Stimulated activated naive CD8-positive, alpha-beta T cell treated with anti-CD3 and anti-CD28 coated beads, Interleukin-15, Interleukin-2, amounts not matched to agents 100 ng/mL and 50 ng/mL, for 24 hours (primary cell): ENCODE measurements around the gene INTS7.

ENCODE experiments used
- H3K27ac Mint-ChIP-seq: one replicate; pipeline ENCODE4 v1.8.0; 2021; ENCODE audit warnings: mild to moderate bottlenecking, mixed read lengths
- H3K27me3 Mint-ChIP-seq: one replicate; pipeline ENCODE4 v1.8.0; 2021; ENCODE audit warnings: mixed read lengths
- H3K36me3 Mint-ChIP-seq: one replicate; pipeline ENCODE4 v1.8.0; 2021; ENCODE audit warnings: low read depth, mixed read lengths
- H3K4me1 Mint-ChIP-seq: one replicate; pipeline ENCODE4 v1.8.0; 2021; ENCODE audit warnings: low read depth, mixed read lengths
- H3K4me3 Mint-ChIP-seq: one replicate; pipeline ENCODE4 v1.8.0; 2021; ENCODE audit warnings: mild to moderate bottlenecking, mixed read lengths
- H3K9me3 Mint-ChIP-seq: one replicate; pipeline ENCODE4 v1.8.0; 2021; ENCODE audit warnings: mixed read lengths

INTS7 gene

DNA sequence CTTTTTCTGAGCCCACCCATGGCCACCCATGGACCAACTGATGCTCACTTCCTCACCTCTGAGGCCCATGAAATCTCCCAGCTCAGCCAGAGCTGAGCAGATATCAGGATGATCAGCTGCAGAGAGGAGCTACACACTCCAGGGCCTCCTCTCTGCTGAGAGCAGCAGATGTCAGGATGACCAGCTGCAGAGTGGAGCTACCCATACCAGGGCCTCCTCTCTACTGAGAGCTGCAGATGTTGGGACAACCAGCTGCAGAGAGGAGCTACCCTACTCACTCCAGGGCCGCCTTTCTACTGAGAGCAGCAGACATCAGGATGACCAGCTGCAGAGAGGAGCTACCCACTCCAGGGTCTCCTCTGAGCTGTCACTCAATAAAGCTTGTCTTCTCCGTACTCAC, 133.4 kb downstream of the INTS7 start:
- no peaks in the 10 kb centered on the region for H3K9me3 Mint-ChIP-seq
- H3K4me1 Mint-ChIP-seq = no peaks in the 10 kb centered on the region
- no peak overlapping the region for H3K27ac Mint-ChIP-seq
- no peak overlapping the region for H3K4me3 Mint-ChIP-seq
- H3K27me3 Mint-ChIP-seq = no peaks in the 10 kb centered on the region
- no peaks in the 10 kb centered on the region for H3K36me3 Mint-ChIP-seq

- H3K9me3 Mint-ChIP-seq = no peaks in the 10 kb centered on the region
- H3K27me3 Mint-ChIP-seq = no peaks in the 10 kb centered on the region
- H3K36me3 Mint-ChIP-seq = no peaks in the 10 kb centered on the region
- H3K4me3 Mint-ChIP-seq = no peak overlapping the region
- no peak overlapping the region for H3K27ac Mint-ChIP-seq
- H3K4me1 Mint-ChIP-seq = no peaks in the 10 kb centered on the region
These were observed 134.9 kb downstream of the INTS7 start for GRCh38 chr1:211900441-211900840.

DNA sequence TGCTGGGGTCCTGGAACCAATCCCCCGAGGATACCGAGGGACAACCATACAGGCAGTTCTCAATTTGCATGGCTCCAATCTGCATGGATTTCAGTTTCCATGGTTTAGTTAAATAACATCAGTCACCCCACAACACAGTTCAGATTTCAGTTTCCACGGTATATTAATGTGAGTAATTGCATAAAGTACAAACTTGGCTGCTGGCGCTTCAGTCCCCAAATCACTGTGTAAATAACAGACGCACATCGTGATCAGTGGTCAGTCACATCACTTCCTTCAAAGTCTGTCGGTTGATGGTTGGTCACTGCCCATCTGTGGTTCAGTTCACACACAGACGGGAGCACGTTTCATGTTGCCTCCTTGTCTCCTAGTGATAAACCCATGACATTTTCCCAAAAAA, 138.4 kb downstream of the INTS7 start:
- H3K9me3 Mint-ChIP-seq = no peaks in the 10 kb centered on the region
- no peaks in the 10 kb centered on the region for H3K36me3 Mint-ChIP-seq
- H3K4me1 Mint-ChIP-seq = no peaks in the 10 kb centered on the region
- no peaks in the 10 kb centered on the region for H3K27me3 Mint-ChIP-seq
- no peak overlapping the region for H3K27ac Mint-ChIP-seq
- H3K4me3 Mint-ChIP-seq = no peak overlapping the region

DNA sequence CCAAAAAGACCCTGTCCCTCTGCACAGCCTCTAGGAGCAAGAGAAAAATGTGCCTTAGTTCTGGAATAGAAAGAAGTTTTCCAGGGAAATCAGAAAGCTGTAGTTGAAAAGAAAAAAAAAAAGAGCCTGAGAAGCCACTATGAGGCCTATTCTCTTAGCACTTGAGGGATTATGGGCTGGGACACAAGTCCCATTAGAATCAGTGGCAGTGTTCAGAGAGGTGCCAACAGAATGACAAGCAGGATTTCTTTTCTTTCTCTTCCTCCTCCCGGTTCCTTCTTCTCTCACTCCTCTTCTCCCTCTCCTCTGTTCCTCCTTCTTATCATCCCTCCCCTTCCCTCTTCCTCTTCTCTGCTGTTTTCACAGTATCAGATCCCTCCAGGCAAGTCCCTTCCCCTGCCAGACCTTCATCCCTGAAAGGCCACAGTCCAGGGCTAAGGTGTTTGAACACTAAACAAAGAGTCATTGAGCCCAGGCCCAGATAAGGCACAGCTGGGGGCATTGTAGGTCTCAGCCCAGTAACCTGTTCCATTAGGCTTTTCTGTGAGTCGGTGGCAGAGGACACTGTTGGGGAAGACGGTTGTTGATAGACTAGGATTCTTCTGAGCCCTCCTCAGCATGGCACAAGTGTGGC, 140.1 kb downstream of the INTS7 start:
- H3K27ac Mint-ChIP-seq = no peak overlapping the region
- no peaks in the 10 kb centered on the region for H3K36me3 Mint-ChIP-seq
- H3K9me3 Mint-ChIP-seq = no peaks in the 10 kb centered on the region
- no peak overlapping the region for H3K4me3 Mint-ChIP-seq
- no peaks in the 10 kb centered on the region for H3K27me3 Mint-ChIP-seq
- no peaks in the 10 kb centered on the region for H3K4me1 Mint-ChIP-seq

DNA sequence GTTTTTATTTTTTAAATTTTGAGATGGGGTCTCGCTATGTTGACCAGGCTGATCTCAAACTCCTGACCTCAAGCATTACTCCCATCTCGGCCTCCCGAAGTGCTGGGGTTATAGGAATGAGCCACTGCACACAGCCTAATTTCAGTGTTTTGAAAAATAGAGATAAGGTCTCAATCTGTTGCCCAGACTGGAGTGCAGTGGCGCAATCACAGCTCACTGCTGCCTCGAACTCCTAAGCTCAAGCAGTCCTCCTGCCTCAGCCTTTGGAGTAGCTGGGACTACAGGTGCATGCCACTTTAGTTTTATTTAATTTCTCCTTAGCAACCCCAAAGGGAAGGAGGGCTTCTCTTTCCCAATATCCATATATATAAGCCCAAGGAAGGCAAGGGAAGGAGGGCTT, 141.0 kb downstream of the INTS7 start:
- no peak overlapping the region for H3K27ac Mint-ChIP-seq
- H3K27me3 Mint-ChIP-seq = no peaks in the 10 kb centered on the region
- H3K9me3 Mint-ChIP-seq = no peaks in the 10 kb centered on the region
- no peaks in the 10 kb centered on the region for H3K36me3 Mint-ChIP-seq
- no peaks in the 10 kb centered on the region for H3K4me1 Mint-ChIP-seq
- H3K4me3 Mint-ChIP-seq = no peak overlapping the region

DNA sequence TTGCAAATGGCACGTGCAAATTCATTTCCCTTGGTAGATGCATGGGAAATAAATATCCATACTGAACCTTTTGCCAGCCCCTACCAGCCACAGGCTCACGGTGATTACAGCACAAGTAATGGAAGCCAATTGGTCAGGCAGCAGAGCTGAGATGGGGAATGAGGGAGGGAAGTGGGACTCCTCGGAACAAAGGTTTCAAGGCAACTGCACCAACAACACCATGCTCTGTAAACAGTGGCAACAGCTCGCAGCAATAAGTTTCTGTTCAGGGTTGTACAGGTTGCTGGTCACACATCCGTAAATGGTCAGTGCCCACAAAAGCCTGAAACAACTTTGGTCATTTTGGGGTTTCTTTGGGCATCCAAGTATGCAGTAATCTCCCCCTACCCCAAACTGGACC, 142.1 kb downstream of the INTS7 start:
- Mint-ChIP-seq H3K4me3 (no peak overlapping the region), H3K27ac (no peak overlapping the region), H3K27me3 (no peaks in the 10 kb centered on the region), H3K4me1 (no peaks in the 10 kb centered on the region), H3K36me3 (no peaks in the 10 kb centered on the region), H3K9me3 (no peaks in the 10 kb centered on the region)

GRCh38 chr1:211892577-211892976, 142.8 kb downstream of the INTS7 start:
- Mint-ChIP-seq H3K36me3 (no peaks in the 10 kb centered on the region), H3K9me3 (no peaks in the 10 kb centered on the region), H3K27me3 (no peaks in the 10 kb centered on the region), H3K4me3 (no peak overlapping the region), H3K4me1 (peaks cover 4% of the 10 kb centered on the region), H3K27ac (no peak overlapping the region)

DNA sequence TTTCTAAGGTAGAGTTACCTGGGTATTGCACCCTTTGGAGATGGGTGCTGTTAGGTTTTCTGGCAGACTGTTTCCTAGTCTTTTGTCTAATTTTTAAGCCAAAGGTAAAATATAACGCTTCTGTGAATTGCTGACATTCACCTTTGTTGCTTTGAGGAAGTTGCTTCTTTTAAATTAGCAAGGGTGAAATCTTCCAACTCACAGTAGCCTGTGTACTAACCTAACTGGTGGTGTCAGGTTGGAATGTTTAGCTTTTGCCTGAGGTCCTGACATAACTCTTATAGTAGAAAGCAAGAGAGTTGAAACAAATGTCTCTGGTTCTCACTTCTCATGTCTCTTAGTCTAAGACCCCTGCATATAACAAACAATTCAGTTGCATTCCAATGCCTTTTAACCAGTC, 143.6 kb downstream of the INTS7 start:
- Mint-ChIP-seq H3K9me3 (no peaks in the 10 kb centered on the region), H3K27me3 (no peaks in the 10 kb centered on the region), H3K4me3 (no peak overlapping the region), H3K27ac (no peak overlapping the region), H3K36me3 (no peaks in the 10 kb centered on the region), H3K4me1 (peaks cover 7% of the 10 kb centered on the region)
